ENCODE measurements around the gene PPP1R37. TPM values are rescaled to one million over a fixed set of nuclear protein-coding genes. Genes with fewer than 3 reads are reported as not detected.

Gene PPP1R37
- total RNA-seq, 1 experiment from 2014 or later: 46.4 TPM

GRCh38 chr19:45097450-45097775, 4.4 kb downstream of the PPP1R37 start:
- Histone ChIP-seq H2AFZ (ENCODE audit: low read length) (no peak overlapping the region), H3K9ac (ENCODE audit: low read length) (no peak overlapping the region), H3K79me2 (ENCODE audit: low read length) (peaks cover 96% of the 10 kb centered on the region), H4K20me1 (ENCODE audit: low read length) (peaks cover 10% of the 10 kb centered on the region; the same call in 1 of the 2 replicates), H3K4me2 (ENCODE audit: low read length) (no peak overlapping the region), H3K9me2 (replicated peaks; ENCODE audit: low read length) (no peaks in the 10 kb centered on the region), H3K36me3 (ENCODE audit: low read depth, low read length) (no peaks in the 10 kb centered on the region), H3K27ac (ENCODE audit: low read length) (peak overlapping the region; percentile 91), H3K4me3 (ENCODE audit: low read length) (no peak overlapping the region), H3F3A (ENCODE audit: low read length, unreplicated experiment) (no peaks in the 10 kb centered on the region), H3K27me3 (ENCODE audit: low read length) (no peaks in the 10 kb centered on the region), H3K9me3 (ENCODE audit: low read length) (no peaks in the 10 kb centered on the region), H3K4me1 (ENCODE audit: insufficient read depth, low read length) (peaks cover 27% of the 10 kb centered on the region)
- ATAC-seq (no peak), DNase-seq (no peak)
- POLR2A ChIA-PET (ENCODE audit: unreplicated experiment): no interaction called here
- intact Hi-C loops (cut with micrococcal nuclease): loop anchor here (10.0 kb wide), 1 partner anchor 237 kb away; no protein-coding TSS in a partner anchor
- no TSS peak for BruUV-seq (replicated peaks)
- no peak for TF ChIP-seq EZH2phosphoT487 (IDR thresholded peaks at IDR 0.05; ENCODE audit: borderline replicate concordance, low read length)
- no peak for TF ChIP-seq EZH2 (IDR thresholded peaks at IDR 0.05; ENCODE audit: low read length, unreplicated experiment)
- TF ChIP-seq CTCF (conservative IDR thresholded peaks at IDR 0.05; ENCODE audit: low read depth, low read length): no peak
- CTCF ChIA-PET: no interaction called here

DNA sequence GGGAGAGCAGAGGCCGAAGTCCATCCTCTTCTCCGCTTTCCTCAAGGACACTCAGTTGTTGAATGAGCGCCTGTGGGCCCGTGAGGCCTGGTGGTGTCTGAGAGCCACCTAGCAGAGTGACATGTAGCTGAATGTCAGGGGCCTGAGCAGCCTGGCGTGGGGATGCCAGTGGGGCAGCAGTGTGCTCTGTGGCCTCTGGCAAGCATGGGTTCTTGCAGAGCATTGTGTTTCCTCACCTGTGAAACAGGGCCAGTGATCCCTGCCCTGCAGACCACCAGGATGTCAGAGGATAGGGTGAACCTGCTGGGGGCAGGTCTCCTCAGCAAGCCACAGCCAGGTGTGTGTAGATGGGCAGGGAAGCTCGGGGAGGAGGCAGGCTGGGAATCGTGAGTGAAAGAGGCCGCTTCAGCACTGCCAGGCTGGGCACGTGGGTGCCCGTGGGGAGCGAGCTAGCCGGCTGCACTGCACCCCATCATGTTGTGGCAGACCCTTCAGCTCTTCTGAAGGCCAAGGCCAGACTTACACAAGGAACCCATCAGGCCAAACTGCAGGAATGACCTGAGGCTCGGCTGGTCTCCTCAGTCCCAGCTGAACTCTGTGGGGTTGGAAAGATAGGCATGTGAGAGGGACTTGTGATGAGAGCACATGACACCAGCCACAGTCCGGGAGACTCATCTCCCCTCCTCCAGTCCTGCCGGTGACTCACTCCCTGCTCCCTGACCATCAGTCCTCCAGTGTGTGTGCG, 5.0 kb downstream of the PPP1R37 start:
- TF ChIP-seq CTCF (conservative IDR thresholded peaks at IDR 0.05; ENCODE audit: low read depth, low read length): no peak
- no peak for TF ChIP-seq EZH2 (IDR thresholded peaks at IDR 0.05; ENCODE audit: low read length, unreplicated experiment)
- no peak for TF ChIP-seq EZH2phosphoT487 (IDR thresholded peaks at IDR 0.05; ENCODE audit: borderline replicate concordance, low read length)

More for the DNA sequence above, 5.0 kb downstream of the PPP1R37 start:
- ATAC-seq (peak; percentile 99), DNase-seq (peak; percentile 87)
- H3K4me2 ChIP-seq (ENCODE audit: low read length): peak overlapping the region; percentile 80
- H3K79me2 ChIP-seq (ENCODE audit: low read length): peaks cover 100% of the 10 kb centered on the region
- ChIA-PET CTCF (no interaction called here), POLR2A (ENCODE audit: unreplicated experiment) (no interaction called here)
- no peaks in the 10 kb centered on the region for H3K36me3 ChIP-seq (ENCODE audit: low read depth, low read length)
- H3F3A ChIP-seq (ENCODE audit: low read length, unreplicated experiment): no peaks in the 10 kb centered on the region
- no peaks in the 10 kb centered on the region for H3K9me2 ChIP-seq (replicated peaks; ENCODE audit: low read length)
- H3K9ac ChIP-seq (ENCODE audit: low read length): peak overlapping the region; percentile 67
- intact Hi-C loops (cut with micrococcal nuclease): loop anchor here (10.0 kb wide), 1 partner anchor 237 kb away; no protein-coding TSS in a partner anchor
- H3K4me3 ChIP-seq (ENCODE audit: low read length): peak overlapping the region; percentile 52; the same call in 1 of the 2 replicates
- no peaks in the 10 kb centered on the region for H3K9me3 ChIP-seq (ENCODE audit: low read length)
- H3K4me1 ChIP-seq (ENCODE audit: insufficient read depth, low read length): peaks cover 27% of the 10 kb centered on the region
- peak overlapping the region; percentile 91 for H3K27ac ChIP-seq (ENCODE audit: low read length)
- peak overlapping the region; percentile 57; the same call in 1 of the 2 replicates for H2AFZ ChIP-seq (ENCODE audit: low read length)
- no peaks in the 10 kb centered on the region for H3K27me3 ChIP-seq (ENCODE audit: low read length)
- H4K20me1 ChIP-seq (ENCODE audit: low read length): peaks cover 10% of the 10 kb centered on the region; the same call in 1 of the 2 replicates
- no TSS peak for BruUV-seq (replicated peaks)

Measured in PC-3 (cell line).